ENCODE results near the gene B3GAT1. TPM values are rescaled to one million over a fixed set of nuclear protein-coding genes. Genes with fewer than 3 reads are reported as not detected.

The B3GAT1 gene
- total and polyA plus RNA-seq, 2 of the 13 experiments (the other 11 are each of a cell fraction or from before 2014, with no cell fraction given), result not detected

DNA sequence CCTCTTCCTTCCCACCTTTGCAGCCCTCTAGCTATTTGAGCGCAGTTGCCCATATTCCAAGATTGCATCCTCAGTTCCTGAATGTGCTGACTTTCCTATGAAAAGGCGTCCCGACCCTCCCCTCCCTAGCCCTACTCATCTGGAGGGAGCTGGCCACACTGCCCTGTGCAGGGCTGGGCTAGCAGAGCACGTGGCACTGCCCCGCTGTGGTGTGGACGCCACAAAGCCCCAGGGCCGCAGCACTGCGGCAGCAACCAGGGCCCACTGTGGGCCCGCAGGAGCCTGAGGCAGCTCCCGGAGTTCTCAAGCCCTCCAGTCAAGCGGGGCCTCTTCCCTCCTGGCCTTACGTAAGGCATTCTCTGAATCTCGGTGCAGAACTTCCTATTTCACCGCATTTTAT lies 27.6 kb downstream of the B3GAT1 start:
- intact Hi-C loops (cut with micrococcal nuclease; ENCODE audit: unreplicated experiment), result no loop called here
- no peak for DNase-seq (ENCODE audit: low spot score)
- CTCF ChIA-PET (ENCODE audit: low intra/inter-chr PET ratio, low total read pairs), result no interaction called here
- H3K27me3 ChIP-seq (ENCODE audit: control insufficient read depth in 1 of 2, insufficient read depth in 2 of 2, low read length in 2 of 2), result peaks cover 6 to 39% of the 10 kb centered on the region in 2 experiments; a peak in 4 of 5 replicates
- no peaks in the 10 kb centered on the region for H3K79me2 ChIP-seq (ENCODE audit: insufficient read depth, low read length)
- no TSS peak for BruUV-seq (replicated peaks)
- in situ Hi-C loops (cut with HindIII; ENCODE audit: extremely low pct_ligation_motif_present, low pct_unique_long_range_greater_than_20kb), result no loop called here
- H3K9me3 ChIP-seq (ENCODE audit: low read length), result no peaks in the 10 kb centered on the region
- no peak for ATAC-seq
- no peak overlapping the region for H3K27ac ChIP-seq (ENCODE audit: extremely low read length, insufficient read depth, low read length)
- H3K36me3 ChIP-seq (replicated peaks in 1 of 2; ENCODE audit: control insufficient read depth in 1 of 2, insufficient read depth in 2 of 2, low read length in 2 of 2), result no peaks in the 10 kb centered on the region
- POLR2A ChIA-PET, result no interaction called here
- H3K4me1 ChIP-seq (ENCODE audit: insufficient read depth, low read length), result no peaks in the 10 kb centered on the region
- no peaks in the 10 kb centered on the region for H4K20me1 ChIP-seq (ENCODE audit: insufficient read depth, low read length)
- H3K9ac ChIP-seq (ENCODE audit: insufficient read depth, low read depth, low read length), result no peak overlapping the region
- no peak for FAIRE-seq
- no peak overlapping the region for H2AFZ ChIP-seq (ENCODE audit: low read length)
- WGBS (ENCODE audit: low lambda C conversion rate), result 41% methylated on average over 3 of the region's 14 CpGs
- H3K4me2 ChIP-seq (ENCODE audit: low read depth, low read length), result no peak overlapping the region
- H3K4me3 ChIP-seq (replicated peaks in 1 of 3; ENCODE audit: insufficient read depth in 1 of 3, low read depth in 2 of 3, low read length in 3 of 3), result no peak overlapping the region
- TF ChIP-seq ZNF543 (CRISPR knock-in tag; IDR thresholded peaks at IDR 0.05) (no peak), POLR2G (IDR thresholded peaks at IDR 0.05; ENCODE audit: low read depth, low read length) (no peak), SCMH1 (CRISPR knock-in tag; IDR thresholded peaks at IDR 0.05; ENCODE audit: borderline replicate concordance) (no peak), ZSCAN29 (CRISPR knock-in tag; conservative IDR thresholded peaks at IDR 0.05) (no peak), ZNF292 (CRISPR knock-in tag; IDR thresholded peaks at IDR 0.05; ENCODE audit: borderline replicate concordance, low read depth) (no peak), ZNF788 (CRISPR knock-in tag; IDR thresholded peaks at IDR 0.05; ENCODE audit: borderline replicate concordance) (no peak), ATRX (CRISPR knock-in tag; IDR thresholded peaks at IDR 0.05; ENCODE audit: borderline replicate concordance) (no peak), ZSCAN31 (CRISPR knock-in tag; IDR thresholded peaks at IDR 0.05; ENCODE audit: low read depth) (no peak), DNMT1 (CRISPR knock-in tag; IDR thresholded peaks at IDR 0.05) (no peak), BRCA1 (CRISPR knock-in tag; IDR thresholded peaks at IDR 0.05) (no peak), MIER3 (CRISPR knock-in tag; IDR thresholded peaks at IDR 0.05; ENCODE audit: borderline replicate concordance) (no peak)
- TF ChIP-seq, protein P1, sequence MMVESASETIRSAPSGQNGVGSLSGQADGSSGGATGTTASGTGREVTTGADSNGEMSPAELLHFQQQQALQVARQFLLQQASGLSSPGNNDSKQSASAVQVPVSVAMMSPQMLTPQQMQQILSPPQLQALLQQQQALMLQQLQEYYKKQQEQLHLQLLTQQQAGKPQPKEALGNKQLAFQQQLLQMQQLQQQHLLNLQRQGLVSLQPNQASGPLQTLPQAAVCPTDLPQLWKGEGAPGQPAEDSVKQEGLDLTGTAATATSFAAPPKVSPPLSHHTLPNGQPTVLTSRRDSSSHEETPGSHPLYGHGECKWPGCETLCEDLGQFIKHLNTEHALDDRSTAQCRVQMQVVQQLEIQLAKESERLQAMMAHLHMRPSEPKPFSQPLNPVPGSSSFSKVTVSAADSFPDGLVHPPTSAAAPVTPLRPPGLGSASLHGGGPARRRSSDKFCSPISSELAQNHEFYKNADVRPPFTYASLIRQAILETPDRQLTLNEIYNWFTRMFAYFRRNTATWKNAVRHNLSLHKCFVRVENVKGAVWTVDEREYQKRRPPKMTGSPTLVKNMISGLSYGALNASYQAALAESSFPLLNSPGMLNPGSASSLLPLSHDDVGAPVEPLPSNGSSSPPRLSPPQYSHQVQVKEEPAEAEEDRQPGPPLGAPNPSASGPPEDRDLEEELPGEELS (CRISPR knock-in tag; IDR thresholded peaks at IDR 0.05), result no peak
- TF ChIP-seq, protein P2, sequence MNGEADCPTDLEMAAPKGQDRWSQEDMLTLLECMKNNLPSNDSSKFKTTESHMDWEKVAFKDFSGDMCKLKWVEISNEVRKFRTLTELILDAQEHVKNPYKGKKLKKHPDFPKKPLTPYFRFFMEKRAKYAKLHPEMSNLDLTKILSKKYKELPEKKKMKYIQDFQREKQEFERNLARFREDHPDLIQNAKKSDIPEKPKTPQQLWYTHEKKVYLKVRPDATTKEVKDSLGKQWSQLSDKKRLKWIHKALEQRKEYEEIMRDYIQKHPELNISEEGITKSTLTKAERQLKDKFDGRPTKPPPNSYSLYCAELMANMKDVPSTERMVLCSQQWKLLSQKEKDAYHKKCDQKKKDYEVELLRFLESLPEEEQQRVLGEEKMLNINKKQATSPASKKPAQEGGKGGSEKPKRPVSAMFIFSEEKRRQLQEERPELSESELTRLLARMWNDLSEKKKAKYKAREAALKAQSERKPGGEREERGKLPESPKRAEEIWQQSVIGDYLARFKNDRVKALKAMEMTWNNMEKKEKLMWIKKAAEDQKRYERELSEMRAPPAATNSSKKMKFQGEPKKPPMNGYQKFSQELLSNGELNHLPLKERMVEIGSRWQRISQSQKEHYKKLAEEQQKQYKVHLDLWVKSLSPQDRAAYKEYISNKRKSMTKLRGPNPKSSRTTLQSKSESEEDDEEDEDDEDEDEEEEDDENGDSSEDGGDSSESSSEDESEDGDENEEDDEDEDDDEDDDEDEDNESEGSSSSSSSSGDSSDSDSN (CRISPR knock-in tag; IDR thresholded peaks at IDR 0.05), result no peak
- TF ChIP-seq, protein P3, sequence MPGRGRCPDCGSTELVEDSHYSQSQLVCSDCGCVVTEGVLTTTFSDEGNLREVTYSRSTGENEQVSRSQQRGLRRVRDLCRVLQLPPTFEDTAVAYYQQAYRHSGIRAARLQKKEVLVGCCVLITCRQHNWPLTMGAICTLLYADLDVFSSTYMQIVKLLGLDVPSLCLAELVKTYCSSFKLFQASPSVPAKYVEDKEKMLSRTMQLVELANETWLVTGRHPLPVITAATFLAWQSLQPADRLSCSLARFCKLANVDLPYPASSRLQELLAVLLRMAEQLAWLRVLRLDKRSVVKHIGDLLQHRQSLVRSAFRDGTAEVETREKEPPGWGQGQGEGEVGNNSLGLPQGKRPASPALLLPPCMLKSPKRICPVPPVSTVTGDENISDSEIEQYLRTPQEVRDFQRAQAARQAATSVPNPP (CRISPR knock-in tag; IDR thresholded peaks at IDR 0.05), result no peak
- TF ChIP-seq, protein P4, sequence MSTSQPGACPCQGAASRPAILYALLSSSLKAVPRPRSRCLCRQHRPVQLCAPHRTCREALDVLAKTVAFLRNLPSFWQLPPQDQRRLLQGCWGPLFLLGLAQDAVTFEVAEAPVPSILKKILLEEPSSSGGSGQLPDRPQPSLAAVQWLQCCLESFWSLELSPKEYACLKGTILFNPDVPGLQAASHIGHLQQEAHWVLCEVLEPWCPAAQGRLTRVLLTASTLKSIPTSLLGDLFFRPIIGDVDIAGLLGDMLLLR (CRISPR knock-in tag; IDR thresholded peaks at IDR 0.05), result no peak
- TF ChIP-seq, protein P5, sequence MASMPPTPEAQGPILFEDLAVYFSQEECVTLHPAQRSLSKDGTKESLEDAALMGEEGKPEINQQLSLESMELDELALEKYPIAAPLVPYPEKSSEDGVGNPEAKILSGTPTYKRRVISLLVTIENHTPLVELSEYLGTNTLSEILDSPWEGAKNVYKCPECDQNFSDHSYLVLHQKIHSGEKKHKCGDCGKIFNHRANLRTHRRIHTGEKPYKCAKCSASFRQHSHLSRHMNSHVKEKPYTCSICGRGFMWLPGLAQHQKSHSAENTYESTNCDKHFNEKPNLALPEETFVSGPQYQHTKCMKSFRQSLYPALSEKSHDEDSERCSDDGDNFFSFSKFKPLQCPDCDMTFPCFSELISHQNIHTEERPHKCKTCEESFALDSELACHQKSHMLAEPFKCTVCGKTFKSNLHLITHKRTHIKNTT (CRISPR knock-in tag; IDR thresholded peaks at IDR 0.05), result no peak
- TF ChIP-seq, protein P6, sequence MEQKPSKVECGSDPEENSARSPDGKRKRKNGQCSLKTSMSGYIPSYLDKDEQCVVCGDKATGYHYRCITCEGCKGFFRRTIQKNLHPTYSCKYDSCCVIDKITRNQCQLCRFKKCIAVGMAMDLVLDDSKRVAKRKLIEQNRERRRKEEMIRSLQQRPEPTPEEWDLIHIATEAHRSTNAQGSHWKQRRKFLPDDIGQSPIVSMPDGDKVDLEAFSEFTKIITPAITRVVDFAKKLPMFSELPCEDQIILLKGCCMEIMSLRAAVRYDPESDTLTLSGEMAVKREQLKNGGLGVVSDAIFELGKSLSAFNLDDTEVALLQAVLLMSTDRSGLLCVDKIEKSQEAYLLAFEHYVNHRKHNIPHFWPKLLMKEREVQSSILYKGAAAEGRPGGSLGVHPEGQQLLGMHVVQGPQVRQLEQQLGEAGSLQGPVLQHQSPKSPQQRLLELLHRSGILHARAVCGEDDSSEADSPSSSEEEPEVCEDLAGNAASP (CRISPR knock-in tag; IDR thresholded peaks at IDR 0.05; ENCODE audit: borderline replicate concordance), result no peak
